DOHH2 (cell line): ENCODE data around the gene CHPT1.

Experiments
- EZH2phosphoT487 ChIP-seq: fragments of 200-600 bp; sonication (generic); IDR thresholded peaks from 2 replicates; pipeline ENCODE4 v1.6.1; 2017; ENCODE audit warnings: borderline replicate concordance, mild to moderate bottlenecking, antibody characterized with exemption, low read length, moderate library complexity, mixed read lengths
- TF ChIP-seq, protein P1 (sequence below): fragments of 200-600 bp; sonication (generic); IDR thresholded peaks from one replicate; pipeline ENCODE4 v1.5.1; 2014; ENCODE audit warnings: antibody characterized with exemption, mild to moderate bottlenecking, low read depth, low read length; ENCODE audit not compliant: poor library complexity, severe bottlenecking

- TF ChIP-seq, protein P1, sequence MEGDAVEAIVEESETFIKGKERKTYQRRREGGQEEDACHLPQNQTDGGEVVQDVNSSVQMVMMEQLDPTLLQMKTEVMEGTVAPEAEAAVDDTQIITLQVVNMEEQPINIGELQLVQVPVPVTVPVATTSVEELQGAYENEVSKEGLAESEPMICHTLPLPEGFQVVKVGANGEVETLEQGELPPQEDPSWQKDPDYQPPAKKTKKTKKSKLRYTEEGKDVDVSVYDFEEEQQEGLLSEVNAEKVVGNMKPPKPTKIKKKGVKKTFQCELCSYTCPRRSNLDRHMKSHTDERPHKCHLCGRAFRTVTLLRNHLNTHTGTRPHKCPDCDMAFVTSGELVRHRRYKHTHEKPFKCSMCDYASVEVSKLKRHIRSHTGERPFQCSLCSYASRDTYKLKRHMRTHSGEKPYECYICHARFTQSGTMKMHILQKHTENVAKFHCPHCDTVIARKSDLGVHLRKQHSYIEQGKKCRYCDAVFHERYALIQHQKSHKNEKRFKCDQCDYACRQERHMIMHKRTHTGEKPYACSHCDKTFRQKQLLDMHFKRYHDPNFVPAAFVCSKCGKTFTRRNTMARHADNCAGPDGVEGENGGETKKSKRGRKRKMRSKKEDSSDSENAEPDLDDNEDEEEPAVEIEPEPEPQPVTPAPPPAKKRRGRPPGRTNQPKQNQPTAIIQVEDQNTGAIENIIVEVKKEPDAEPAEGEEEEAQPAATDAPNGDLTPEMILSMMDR = no peak
- no peak for TF ChIP-seq EZH2phosphoT487
Measured at GRCh38 chr12:101653503-101653902, 43.9 kb upstream of the CHPT1 start.
